HK-2 (cell line): Measurements from ENCODE around the gene MMP3.
"Not testable (repeated sequence)": the region's sequence is repeated elsewhere in the genome, so short reads cannot be mapped to it uniquely, and the experiment has no call there.

Experiments
- DNase-seq: peaks from one replicate; pipeline ENCODE4 v3.0.0-alpha.2; 2018; ENCODE audit not compliant: unreplicated experiment

The MMP3 gene

DNA sequence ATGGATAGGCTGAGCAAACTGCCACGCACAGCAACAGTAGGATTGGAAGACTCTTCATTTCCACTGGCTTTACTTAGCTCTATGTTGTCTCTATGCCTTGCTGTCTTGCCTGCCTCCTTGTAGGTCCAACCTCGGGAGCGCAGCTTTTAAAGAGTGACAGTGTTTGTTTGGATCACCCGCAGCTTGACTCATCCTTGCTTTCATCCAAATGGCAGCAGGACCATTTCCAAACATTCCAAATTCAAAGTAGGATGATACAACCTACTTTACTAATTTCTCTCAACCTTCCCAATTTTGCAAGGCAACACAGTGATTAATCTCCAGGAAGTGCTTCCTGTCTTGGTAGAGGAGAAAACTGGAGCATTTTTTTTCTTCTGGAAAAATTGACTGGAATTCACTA is at the start of gene MMP3:
MMP3 (minus strand) TSS at position 121 of the 400 bp plus-strand sequence; CDS start at position 58, 63 bp downstream.
- no peak for DNase-seq

DNA sequence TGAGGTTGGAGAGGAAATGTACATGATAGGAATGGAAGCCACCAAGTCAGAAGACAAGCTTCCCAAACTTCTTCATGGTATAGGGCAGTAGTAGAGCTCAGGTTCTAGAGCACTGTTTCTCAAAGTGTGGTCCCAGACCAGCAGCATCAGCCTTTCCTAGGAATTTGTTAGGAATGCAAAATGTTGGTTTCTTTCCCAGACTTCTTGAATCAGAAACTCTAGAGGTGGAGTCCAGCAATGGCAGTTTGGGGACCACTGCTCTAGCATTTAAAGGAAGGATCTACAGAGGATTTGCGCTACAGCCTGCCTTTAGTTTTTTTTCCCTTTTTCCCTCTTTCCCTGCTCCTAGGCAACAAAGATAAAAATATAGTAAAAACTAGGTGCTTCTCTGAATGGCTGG is 48.3 kb upstream of the MMP3 start:
- DNase-seq: no peak

DNA sequence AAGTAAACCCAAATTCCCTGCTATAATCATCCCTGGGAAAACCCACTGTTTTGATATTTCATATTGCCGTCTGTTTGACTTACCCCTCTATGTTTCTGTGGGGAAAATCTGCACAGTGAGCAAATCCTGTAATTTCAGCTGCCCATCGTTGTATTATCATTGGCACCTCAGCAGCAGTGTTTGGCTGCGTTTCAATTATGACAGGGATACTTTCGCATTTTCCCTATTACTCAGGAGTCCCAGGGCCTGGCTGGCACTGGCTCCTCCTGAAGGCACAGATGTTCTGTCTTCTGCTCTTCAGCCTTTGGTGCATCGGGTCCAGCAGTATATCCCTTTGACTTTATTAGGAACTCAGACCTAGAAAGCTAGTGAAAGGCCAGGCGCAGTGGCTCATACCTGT is 43.6 kb upstream of the MMP3 start:
- no peak for DNase-seq

DNA sequence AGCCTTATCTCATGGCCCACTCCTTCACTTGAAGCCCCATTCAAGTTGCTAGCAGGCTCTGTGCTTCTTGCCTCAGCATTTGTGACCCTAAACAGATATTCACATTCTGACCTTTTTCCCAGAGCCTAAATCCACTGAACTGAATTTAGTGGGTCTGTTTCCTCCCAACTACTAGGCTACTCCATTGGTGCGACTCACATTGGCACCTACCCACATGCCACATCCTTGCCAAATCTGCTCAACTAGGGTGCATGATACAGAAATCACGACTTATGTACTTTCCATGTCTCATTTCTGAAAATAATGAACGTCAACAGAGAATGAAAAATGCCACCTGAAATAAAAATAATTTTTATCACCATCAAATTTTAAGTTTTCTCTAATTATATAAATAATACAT is 39.7 kb upstream of the MMP3 start:
- DNase-seq: no peak

DNA sequence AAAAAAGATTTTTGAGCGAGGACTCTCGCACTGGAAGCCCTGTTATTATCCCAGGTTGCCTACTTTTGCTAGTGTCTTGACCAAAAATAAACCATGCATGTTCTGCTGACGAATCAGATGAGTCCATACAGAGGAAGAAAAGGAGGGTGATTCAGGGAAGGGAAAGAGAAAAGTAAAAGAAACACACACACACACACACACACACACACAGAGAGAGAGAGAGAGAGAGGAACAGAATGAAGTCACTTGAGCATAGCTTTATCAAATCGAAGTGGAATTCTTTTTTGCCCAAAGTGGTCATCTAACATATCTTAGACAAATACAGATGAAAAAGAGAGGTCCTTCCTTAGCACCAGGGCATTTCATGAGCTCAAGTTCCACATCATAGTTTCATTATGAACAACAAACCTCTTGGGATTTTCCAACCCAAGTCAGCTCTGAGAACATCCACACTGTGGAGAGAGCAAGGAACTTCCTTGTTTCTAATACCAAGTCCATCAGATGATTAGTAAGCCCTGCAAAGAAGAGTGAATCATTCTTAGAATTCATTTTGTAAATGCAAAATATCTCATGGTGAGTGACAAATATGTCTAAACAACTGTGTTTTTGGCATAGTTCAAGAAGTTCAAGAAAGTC is 39.1 kb upstream of the MMP3 start:
- no peak for DNase-seq

DNA sequence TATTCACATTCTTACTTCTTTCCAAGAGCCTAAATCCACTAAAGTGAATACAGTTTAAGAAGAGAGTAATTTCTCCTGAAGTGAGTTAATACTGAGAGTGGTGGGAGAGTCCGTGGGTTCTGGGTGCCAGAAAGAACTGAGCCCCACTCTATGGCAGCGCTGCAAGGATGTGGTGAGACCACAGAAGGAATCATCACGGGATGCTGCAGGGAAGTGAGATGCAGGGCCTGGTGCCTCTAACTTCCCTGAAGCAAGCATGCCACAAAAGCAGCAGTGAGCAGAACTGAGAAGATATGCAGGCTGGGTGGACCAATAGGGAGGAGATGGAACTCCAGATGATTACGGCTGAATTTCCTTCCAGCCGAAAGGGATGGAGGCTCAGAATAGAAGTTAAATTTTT is 36.4 kb upstream of the MMP3 start:
- no peak for DNase-seq

DNA sequence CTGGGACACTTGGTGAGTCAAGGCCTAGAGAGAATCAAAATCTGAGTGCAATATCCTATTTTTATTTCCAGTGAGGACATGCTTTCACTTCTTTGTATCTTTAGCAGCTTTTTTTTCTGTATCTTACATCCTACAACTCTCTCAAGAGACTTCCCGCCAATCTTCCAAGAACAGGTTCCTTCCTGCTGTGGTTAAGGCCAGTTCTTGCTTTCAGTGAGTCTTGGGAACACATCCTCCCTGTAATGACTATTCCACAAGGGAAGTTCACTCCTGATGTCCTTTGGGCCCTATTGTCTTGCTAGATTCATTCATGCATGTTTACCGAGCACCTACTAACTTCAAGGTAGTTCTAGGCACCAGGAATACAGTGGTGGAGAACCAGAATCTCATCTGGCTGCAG is 35.2 kb upstream of the MMP3 start:
- no peak for DNase-seq

DNA sequence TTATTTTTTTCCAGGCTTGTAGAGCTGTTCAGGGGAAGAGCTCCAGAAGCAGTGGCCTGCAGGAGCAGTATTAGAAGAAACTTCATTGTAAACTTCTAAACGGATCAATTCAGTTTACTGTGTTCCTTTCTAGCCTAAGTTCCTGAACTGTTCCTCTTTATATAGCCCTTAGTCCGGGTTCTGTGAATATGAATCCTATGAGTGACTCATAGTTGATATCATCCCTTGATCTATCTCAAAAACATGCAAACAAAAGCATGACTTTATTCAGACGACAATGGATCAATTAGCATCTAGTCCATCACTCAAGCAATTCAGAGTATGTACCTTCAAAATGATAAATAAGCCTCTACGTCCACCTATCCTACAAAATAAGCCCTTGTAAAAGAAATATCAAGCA is 31.4 kb upstream of the MMP3 start, which contains the start of gene MMP12:
MMP12 (minus strand) TSS at position 131 of the 400 bp plus-strand sequence; CDS start at position 86, 45 bp downstream.
- DNase-seq: no peak

DNA sequence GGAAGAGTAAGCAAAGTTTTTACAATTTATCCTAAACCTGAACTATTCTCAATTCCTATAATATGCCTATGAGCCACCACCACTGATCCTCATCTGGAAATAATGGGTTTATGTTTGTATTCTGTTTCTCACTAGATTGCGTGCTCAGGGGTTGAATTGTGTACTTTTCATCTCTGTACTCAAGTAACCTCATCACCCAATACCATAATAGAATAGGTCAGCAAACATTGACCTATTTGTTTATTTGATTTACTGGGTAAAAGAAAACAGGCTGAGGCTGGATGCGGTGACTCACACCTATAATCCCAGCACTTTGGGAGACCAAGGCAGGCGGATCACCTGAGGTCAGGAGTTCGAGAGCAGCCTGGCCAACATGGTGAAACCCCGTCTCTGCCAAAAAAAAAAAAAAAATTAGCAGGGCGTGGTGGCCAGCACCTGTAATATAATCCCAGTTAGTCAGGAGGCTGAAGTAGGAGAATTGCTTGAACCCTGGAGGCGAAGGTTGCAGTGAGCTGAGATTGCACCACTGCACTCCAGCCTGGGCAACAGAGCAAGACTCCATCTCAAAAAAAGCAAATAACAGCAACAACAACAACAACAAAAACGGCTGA is 26.1 kb upstream of the MMP3 start:
- not testable (repeated sequence) for DNase-seq

DNA sequence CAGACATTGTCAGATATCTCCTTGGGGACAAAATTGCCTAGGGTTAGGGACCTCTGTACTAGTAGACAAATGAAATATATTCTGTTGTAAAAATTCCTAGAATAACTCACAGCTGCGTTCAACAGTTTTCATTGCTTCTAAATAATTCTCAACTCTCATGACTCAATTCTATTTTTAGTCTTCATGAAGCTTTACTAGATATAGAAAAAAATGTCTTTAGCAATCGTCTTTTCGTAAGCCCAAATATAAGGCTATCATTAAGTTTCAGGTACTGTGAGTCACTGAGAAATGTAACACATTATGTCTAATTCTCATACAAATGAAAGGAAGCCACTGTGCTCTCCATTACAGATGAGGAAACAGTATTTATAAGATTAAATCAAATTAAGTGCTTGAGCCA is 24.9 kb upstream of the MMP3 start:
- no peak for DNase-seq

DNA sequence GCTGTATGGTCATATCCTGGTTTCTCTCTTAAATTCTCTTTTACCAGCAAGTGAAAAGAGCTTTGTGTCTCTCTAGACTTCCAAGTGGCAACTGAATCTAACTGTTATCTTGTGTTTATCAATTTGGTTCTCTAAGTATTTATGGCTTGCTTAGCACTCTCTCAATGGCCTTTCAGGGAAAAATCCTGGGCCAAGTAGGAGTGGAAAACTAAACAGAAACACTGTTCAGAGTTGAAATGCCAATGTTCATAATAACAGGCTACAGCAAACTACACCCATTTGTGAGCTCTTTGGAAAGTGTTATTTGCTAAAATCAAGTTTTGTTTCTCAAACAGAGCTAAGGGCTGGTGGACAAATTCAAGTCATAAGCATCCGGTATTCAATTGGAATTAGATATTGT is 21.3 kb upstream of the MMP3 start:
- DNase-seq: no peak

DNA sequence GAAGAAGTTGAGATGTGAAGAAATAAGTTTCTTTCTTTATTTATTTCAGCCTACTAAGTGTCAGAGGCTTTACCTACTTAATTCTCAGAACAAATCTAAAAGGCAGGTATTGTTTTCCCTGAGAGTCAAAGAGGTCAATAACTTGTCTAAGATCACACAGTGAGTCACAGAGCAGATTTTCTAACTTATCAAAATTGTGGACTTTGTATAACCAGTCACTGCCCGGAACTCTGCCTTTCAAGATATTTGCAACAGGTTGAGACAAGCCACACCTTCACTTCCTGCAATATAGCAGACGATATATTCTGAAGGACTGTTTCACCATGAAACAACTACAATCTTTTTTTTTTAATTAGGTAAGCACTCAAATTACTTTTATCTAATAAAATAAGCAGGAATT is 10.5 kb upstream of the MMP3 start:
- no peak for DNase-seq

DNA sequence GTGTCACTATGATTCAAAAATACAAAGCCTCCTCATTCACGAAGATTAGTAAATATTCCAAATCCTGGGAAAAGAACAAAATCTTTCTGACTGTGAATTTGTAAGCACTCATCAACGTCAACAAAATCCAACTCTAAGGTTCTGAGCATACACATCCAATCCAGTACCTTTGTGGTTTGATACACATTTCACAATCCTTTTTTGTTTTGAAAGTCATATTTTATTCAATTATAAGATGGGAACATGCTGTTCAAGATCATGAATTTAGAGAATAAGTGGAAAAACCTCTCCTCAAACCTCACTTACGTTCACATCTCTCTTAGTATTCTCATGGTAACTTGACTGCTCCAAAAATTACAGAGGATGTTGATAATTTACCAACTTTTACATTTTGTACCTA is 9.6 kb upstream of the MMP3 start:
- DNase-seq: no peak

DNA sequence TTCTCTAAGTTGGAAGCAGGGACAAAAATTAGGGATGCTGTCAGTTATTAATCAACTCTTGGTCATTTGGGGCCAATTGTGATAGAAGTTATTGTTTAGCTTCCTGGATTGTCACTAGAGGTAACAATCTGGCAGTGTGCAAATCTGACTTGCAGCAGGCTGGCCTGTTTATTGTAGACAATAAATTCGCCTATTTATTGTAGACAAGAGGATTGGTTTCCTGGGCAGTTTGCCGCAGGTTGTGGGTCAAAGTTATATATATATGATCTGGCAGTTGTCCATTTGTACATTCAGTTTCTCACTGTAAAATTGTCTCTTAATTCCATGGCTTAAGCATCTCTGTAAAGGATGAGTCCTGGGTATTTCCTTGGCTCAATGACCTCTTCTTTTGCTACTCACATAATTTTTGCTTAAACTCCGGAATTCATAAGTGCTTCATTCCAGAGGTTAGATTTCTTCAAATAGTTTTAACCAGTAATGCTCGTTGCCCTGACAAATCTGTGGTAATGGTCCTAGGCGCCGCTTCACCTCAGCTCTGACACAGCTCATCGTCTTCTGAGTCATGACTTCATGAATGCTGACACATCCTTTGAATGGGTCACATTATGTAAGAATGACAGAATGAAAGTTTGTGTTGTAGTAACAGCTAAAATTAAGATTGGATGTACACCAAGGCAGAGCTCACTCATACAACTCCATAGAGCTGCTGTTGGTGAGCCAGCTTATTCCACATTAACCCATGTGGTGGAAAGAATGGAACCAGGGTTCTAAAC is 7.8 kb upstream of the MMP3 start:
- peak; percentile 39 for DNase-seq

DNA sequence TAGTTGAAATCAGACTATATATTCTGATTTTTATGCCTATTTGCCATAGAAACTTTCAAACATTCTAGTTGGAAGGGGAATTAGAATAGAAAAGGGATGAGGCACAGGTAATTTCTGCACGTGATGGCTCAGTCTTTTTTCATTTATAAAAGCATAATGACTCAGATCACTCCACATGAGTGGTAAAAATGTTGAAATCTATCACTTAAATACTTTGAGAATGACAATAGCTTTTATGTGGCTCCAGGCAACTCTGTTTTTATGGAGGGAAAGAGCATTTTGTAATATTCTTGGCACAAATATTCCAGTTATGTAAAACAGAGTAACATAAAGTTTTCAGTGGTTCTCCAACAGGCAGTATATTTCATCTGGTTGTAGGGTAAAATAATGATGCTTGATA is 5.9 kb upstream of the MMP3 start:
- no peak for DNase-seq

DNA sequence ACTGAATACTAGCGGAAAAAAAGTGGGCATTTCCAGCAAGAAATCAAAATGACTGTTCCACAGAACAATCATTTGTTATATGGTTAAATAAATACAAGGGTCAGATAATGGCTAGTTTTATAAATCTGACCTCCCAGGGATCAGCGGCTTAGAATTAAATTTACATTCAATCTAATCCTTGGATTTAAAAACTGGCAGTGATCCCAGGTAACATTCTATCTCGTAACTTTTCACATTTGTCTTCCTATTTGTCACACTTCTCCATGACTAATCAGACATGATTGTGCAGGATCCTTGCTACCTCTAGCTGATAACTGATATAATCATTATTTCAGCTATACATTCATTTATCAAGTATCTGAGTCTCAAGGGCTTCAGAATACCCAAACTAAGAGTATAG is 2.9 kb upstream of the MMP3 start:
- no peak for DNase-seq

DNA sequence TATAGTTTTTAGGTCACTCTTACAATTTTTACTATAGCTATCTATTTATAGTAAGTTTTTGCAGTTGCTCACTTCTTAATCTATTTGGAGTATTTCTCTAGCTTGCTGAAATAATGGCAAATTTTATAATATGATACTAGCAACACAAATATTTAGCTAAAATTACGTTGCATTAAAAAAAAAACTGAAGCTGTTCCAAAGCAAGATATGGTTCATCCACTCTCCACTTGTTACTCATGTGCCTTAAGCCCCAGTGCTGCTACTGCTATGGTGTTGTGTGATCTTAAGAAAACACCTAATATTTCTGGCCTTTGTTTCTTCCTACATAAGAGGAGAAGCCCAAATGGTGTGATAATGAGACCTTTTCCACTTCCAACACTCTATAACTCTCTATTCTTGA is 479 bp downstream of the MMP3 start:
- DNase-seq: no peak

DNA sequence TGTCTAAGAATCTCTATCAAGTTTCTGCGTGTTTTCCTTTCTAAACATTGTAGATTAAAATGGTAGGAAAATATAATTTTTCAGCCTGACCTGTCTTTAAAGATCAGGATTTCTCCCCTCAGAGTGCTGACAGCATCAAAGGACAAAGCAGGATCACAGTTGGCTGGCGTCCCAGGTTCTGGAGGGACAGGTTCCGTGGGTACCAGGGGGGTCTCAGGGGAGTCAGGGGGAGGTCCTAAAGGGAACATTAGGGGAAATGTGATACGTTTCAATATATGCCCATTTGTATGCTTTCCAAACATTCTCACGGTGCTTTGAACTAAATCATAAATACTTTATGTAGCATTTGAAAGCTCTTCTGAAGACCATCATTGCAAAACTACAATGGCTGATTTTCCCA is 3.4 kb downstream of the MMP3 start:
- DNase-seq: no peak

DNA sequence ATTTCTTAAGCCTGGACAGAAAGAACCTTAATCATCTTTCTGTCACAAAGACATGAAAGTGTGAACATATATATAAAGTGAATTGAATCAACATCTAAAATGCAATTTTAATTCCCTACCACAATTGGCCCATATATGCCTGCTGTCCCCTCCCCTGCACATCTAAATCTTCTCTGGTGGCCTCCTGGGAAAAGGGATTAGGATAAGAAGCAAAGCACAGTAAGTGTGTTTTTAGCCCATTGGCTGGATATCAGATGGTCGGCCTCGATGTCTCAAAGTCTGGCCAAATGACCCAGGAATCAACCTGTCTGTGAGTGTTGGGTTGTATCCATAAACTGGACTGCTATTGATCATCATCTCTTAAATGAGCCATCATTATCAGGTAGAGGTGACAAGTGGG is 5.8 kb downstream of the MMP3 start:
- DNase-seq: no peak

DNA sequence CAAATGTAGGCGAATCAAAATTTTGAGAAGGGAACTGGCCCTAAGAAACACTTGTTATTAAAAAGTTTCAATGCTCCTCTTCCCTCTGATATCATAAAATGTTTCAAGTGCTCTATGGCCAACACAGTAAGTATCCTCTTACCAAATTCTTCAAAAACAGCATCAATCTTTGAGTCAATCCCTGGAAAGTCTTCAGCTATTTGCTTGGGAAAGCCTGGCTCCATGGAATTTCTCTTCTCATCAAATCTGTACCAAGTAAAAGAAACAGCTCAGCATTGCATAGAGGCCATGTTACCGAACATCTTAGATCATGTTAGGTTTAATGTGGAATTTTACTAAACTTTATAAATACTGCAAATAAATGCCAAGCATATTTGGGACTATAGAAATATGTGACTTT is 6.3 kb downstream of the MMP3 start:
- no peak for DNase-seq

DNA sequence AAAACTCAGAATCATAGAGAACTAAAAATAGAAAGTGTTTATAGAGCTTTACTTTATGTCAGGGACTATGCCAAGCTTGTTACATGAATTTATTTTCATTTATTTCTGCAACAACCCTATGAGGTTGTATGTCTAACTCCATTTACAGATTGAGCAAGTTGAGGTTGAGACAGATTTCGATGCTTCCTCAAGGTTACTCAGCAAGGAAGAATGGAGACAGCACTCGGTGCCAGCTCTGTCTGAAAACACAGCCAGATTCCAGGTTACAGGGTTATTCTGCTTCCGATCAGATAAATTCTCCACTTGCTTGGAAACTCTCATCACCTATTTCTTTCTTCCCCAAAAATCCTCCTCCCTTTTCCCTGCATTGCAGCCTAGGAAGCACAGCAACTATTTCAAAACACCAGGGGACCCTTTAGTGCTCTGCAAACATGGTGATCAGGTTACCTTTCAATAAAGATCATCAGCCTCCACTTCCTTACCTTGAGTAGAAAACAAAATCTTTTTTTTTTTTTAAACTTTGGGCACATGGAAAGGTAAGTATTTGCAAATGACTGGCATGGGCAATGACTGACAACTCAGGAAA is 7.0 kb downstream of the MMP3 start:
- DNase-seq: no peak

DNA sequence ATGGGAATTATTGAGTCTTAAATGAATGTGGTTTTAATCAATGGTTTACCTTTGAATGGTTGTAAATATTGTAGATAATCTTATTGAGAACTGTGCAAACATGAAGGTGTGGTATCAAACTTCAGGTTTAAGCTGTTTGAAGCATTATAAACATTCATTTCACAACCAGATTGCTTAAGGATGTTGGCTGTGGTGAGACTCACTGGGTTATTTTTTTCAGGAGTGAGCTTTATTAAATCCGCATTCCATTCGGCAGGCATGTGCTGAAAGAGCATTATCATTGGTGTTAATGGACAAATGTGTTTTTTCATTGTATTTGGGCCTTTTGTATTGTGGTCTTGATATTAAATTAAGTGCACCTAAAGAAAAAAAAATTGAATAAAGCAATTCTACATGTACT is 9.7 kb downstream of the MMP3 start:
- DNase-seq: no peak

DNA sequence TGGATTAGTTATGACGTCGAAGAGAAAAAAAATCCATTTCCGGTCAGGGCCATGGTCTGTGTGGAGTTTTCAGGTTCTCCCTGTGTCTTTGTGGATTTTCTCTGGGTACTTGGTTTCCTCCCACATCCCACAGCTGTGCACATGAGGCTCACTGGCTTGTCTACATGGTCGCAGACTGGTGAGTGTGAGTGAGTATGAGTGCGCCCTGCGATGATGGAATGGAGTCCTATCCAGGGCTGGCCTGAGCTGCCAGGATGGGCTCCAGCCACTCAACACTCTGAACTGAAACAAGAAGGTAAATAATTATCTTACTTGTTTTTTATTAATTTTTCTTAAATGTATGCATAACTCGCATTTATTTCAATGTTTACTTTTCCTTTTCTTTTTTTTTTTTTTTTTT is 10.8 kb downstream of the MMP3 start:
- DNase-seq: no peak
